PC-3 (cell line): ENCODE data around the gene MOB2. TPM values are rescaled to one million over a fixed set of nuclear protein-coding genes. Genes with fewer than 3 reads are reported as not detected.

Source experiments
- ATAC-seq: fragments of 200-7000 bp; cut with Tn5 transposase; 2 replicates; pipeline ENCODE4 v1.9.1; 2020; ENCODE audit warnings: mild to moderate bottlenecking, moderate library complexity
- BruUV-seq: library from RNA; stranded (reverse); fragments of 400-500 nt; replicated peaks from 2 replicates; lab custom pipeline; 2021; lab: Mats Ljungman, UMichigan
- CTCF ChIA-PET: fragments of 300-600 bp; sonication (Branson Sonifier 250); formaldehyde crosslinking; loops from one replicate; lab custom pipeline; 2022; ENCODE audit warnings: antibody characterized with exemption; lab: Charles Lee
- POLR2A ChIA-PET: fragments of 300-600 bp; sonication (Branson Sonifier 250); formaldehyde crosslinking; loops from one replicate; lab custom pipeline; 2022; ENCODE audit warnings: antibody characterized with exemption; ENCODE audit not compliant: unreplicated experiment; lab: Charles Lee
- DNase-seq: peaks from one replicate; pipeline ENCODE4 v3.0.0-alpha.2; 2015
- H2AFZ ChIP-seq: fragments of 300-600 bp; sonication (generic); 2 replicates; pipeline ENCODE4 v1.6.0; 2016; ENCODE audit warnings: antibody characterized with exemption, low read length
- H3F3A ChIP-seq: fragments of 300-600 bp; sonication (generic); one replicate; pipeline ENCODE4 v1.6.0; 2017; ENCODE audit warnings: antibody characterized with exemption, low read length, control low read depth, mild to moderate bottlenecking; ENCODE audit not compliant: unreplicated experiment
- H3K27ac ChIP-seq: fragments of 300-600 bp; sonication (generic); 2 replicates; pipeline ENCODE4 v1.5.1; 2016; ENCODE audit warnings: mild to moderate bottlenecking, low read length
- H3K27me3 ChIP-seq: fragments of 300-600 bp; sonication (generic); 2 replicates; pipeline ENCODE4 v1.6.1; 2016; ENCODE audit warnings: low read length, mixed read lengths
- H3K36me3 ChIP-seq: fragments of 300-600 bp; sonication (generic); 2 replicates; pipeline ENCODE4 v1.6.1; 2016; ENCODE audit warnings: low read depth, mixed run types, low read length, mixed read lengths
- H3K4me1 ChIP-seq: fragments of 300-600 bp; sonication (generic); 2 replicates; pipeline ENCODE4 v1.5.1; 2016; ENCODE audit warnings: low read length; ENCODE audit not compliant: insufficient read depth
- H3K4me2 ChIP-seq: fragments of 300-600 bp; sonication (generic); 2 replicates; pipeline ENCODE4 v1.6.0; 2016; ENCODE audit warnings: low read length
- H3K4me3 ChIP-seq: fragments of 300-600 bp; sonication (generic); 2 replicates; pipeline ENCODE4 v1.5.1; 2016; ENCODE audit warnings: mild to moderate bottlenecking, low read length, mixed read lengths
- H3K79me2 ChIP-seq: fragments of 300-600 bp; sonication (generic); 2 replicates; pipeline ENCODE4 v1.6.1; 2017; ENCODE audit warnings: low read length, mixed read lengths
- H3K9ac ChIP-seq: fragments of 300-600 bp; sonication (generic); 2 replicates; pipeline ENCODE4 v1.6.0; 2016; ENCODE audit warnings: mild to moderate bottlenecking, low read length
- H3K9me2 ChIP-seq: fragments of 300-600 bp; sonication (generic); replicated peaks from 2 replicates; pipeline ENCODE4 v1.6.1; 2016; ENCODE audit warnings: mixed run types, low read length, mixed read lengths
- H3K9me3 ChIP-seq: fragments of 300-600 bp; sonication (generic); 2 replicates; pipeline ENCODE4 v1.6.1; 2016; ENCODE audit warnings: low read length, mixed read lengths
- H4K20me1 ChIP-seq: fragments of 300-600 bp; sonication (generic); 2 replicates; pipeline ENCODE4 v1.6.1; 2016; ENCODE audit warnings: low read length, mixed read lengths
- EZH2 ChIP-seq: fragments of 300-600 bp; sonication (generic); IDR thresholded peaks from one replicate; pipeline ENCODE4 v1.6.1; 2017; ENCODE audit warnings: antibody characterized with exemption, mild to moderate bottlenecking, low read length; ENCODE audit not compliant: unreplicated experiment
- EZH2phosphoT487 ChIP-seq: fragments of 300-600 bp; sonication (generic); IDR thresholded peaks from 2 replicates; pipeline ENCODE4 v1.6.1; 2018; ENCODE audit warnings: mild to moderate bottlenecking, antibody characterized with exemption, low read length, borderline replicate concordance
- intact Hi-C: fragments of 100-400 bp; cut with micrococcal nuclease; formaldehyde crosslinking; loops from 2 replicates; pipeline ENCODE4 v1.9.0; 2023
- total RNA-seq: library from RNA; depleted of rRNA; stranded (reverse); fragments of >200 nt; gene quantifications from 2 replicates; pipeline ENCODE4 v1.2.3, GENCODE V29; 2014
- TF ChIP-seq, protein P1 (sequence below): fragments of 300-600 bp; sonication (generic); conservative IDR thresholded peaks from 2 replicates; pipeline ENCODE4 v1.5.1; 2017; ENCODE audit warnings: antibody characterized with exemption, low read depth, mild to moderate bottlenecking, low read length

Gene MOB2
- total RNA-seq, 1 experiment from 2014 or later: 31.0 TPM

DNA sequence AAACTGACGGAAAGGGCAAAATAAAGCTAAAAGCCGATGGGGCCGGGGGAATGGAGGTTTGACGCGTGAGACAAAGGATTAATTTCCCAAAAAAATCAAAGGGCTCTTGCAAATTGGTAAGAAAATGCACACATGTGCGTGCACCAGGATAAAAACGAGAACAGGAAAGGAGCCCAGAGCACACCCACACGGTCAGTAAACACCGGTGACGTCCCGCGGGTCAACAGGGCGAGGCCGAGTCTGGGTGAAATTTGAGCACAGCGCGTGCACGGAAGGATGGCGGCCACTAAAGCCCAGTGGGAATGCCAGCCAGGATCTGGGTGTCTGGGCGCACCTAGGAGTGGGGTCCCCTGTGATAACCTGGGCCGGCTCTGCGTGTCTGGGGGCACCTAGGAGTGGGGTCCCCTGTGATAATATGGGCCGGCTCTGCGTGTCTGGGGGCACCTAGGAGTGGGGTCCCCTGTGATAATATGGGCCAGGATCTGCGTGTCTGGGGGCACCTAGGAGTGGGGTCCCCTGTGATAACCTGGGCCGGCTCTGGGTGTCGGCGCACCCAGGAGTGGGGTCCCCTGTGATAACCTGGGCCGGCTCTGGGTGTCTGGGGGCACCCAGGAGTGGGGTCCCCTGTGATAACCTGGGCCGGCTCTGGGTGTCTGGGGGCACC lies 52.5 kb downstream of the MOB2 start:
- Histone ChIP-seq H3F3A (no peaks in the 10 kb centered on the region), H3K27me3 (no peaks in the 10 kb centered on the region), H3K9me3 (no peaks in the 10 kb centered on the region), H3K9me2 (no peaks in the 10 kb centered on the region), H4K20me1 (no peaks in the 10 kb centered on the region), H2AFZ (no peak overlapping the region), H3K27ac (no peak overlapping the region), H3K4me3 (no peak overlapping the region), H3K4me1 (no peaks in the 10 kb centered on the region), H3K4me2 (no peak overlapping the region), H3K36me3 (no peaks in the 10 kb centered on the region), H3K79me2 (no peaks in the 10 kb centered on the region), H3K9ac (no peak overlapping the region)
- BruUV-seq: no TSS peak
- TF ChIP-seq EZH2 (no peak), EZH2phosphoT487 (no peak)
- TF ChIP-seq, protein P1, sequence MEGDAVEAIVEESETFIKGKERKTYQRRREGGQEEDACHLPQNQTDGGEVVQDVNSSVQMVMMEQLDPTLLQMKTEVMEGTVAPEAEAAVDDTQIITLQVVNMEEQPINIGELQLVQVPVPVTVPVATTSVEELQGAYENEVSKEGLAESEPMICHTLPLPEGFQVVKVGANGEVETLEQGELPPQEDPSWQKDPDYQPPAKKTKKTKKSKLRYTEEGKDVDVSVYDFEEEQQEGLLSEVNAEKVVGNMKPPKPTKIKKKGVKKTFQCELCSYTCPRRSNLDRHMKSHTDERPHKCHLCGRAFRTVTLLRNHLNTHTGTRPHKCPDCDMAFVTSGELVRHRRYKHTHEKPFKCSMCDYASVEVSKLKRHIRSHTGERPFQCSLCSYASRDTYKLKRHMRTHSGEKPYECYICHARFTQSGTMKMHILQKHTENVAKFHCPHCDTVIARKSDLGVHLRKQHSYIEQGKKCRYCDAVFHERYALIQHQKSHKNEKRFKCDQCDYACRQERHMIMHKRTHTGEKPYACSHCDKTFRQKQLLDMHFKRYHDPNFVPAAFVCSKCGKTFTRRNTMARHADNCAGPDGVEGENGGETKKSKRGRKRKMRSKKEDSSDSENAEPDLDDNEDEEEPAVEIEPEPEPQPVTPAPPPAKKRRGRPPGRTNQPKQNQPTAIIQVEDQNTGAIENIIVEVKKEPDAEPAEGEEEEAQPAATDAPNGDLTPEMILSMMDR: no peak
- ChIA-PET POLR2A (no interaction called here), CTCF (no interaction called here)
- ATAC-seq: peak; percentile 45
- no peak for DNase-seq
- intact Hi-C loops: no loop called here

GRCh38 chr11:1433568-1433967 lies 53.0 kb downstream of the MOB2 start:
- BruUV-seq: no TSS peak
- TF ChIP-seq, protein P1: no peak
- TF ChIP-seq EZH2phosphoT487 (no peak), EZH2 (no peak)
- Histone ChIP-seq H3K4me2 (no peak overlapping the region), H3K27me3 (no peaks in the 10 kb centered on the region), H2AFZ (no peak overlapping the region), H3K4me3 (no peak overlapping the region), H3K27ac (no peak overlapping the region), H3K79me2 (no peaks in the 10 kb centered on the region), H3F3A (no peaks in the 10 kb centered on the region), H4K20me1 (no peaks in the 10 kb centered on the region), H3K36me3 (no peaks in the 10 kb centered on the region), H3K9me3 (no peaks in the 10 kb centered on the region), H3K4me1 (no peaks in the 10 kb centered on the region), H3K9me2 (no peaks in the 10 kb centered on the region), H3K9ac (no peak overlapping the region)
- ChIA-PET POLR2A (no interaction called here), CTCF (no interaction called here)
- intact Hi-C loops: no loop called here
- DNase-seq: no peak
- no peak for ATAC-seq

DNA sequence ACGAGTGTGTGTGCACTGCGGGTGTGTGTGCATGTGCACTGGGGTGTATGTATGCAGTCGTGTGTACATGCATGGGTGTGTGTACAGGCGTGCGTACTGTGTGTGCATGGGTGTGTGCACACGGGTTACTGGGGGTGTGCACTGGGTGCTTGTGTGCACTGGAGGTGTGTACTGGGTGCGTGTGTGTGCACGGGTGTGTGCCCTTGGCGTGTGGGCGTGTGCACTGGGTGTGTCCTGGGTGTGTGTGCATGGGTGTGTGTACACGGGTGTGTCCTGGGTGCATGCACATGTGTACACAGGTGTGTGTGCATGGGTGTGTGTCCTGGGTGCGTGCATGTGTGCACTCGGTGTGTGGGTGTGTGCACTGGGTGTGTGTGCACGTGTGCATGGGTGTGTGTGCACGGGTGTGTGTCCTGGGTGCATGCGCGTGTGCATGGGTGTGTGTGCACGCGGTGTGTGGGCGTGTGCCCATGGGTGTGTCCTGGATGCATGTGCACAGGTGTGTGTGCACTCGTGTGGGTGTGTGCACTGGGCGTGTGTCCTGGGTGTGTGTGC lies 57.7 kb downstream of the MOB2 start:
- DNase-seq (no peak), ATAC-seq (no peak)
- Histone ChIP-seq H3K27me3 (no peaks in the 10 kb centered on the region), H2AFZ (no peak overlapping the region), H3K27ac (no peak overlapping the region), H3K9ac (no peak overlapping the region), H3K36me3 (no peaks in the 10 kb centered on the region), H3K9me3 (no peaks in the 10 kb centered on the region), H4K20me1 (no peaks in the 10 kb centered on the region), H3F3A (no peaks in the 10 kb centered on the region), H3K9me2 (no peaks in the 10 kb centered on the region), H3K4me3 (no peak overlapping the region), H3K79me2 (no peaks in the 10 kb centered on the region), H3K4me2 (no peak overlapping the region), H3K4me1 (no peaks in the 10 kb centered on the region)
- BruUV-seq: no TSS peak
- TF ChIP-seq EZH2 (no peak), EZH2phosphoT487 (no peak)
- TF ChIP-seq, protein P1: no peak
- CTCF ChIA-PET: no interaction called here
- POLR2A ChIA-PET: no interaction called here
- intact Hi-C loops: no loop called here
